Keratinocyte (primary cell): ENCODE results near the gene LZTS2. TPM values are rescaled to one million over a fixed set of nuclear protein-coding genes. Genes with fewer than 3 reads are reported as not detected.
A peak's percentile ranks its signal among the peaks of the same experiment; 100 is the strongest.

Experiments
- DNase-seq: peaks from one replicate; pipeline ENCODE4 v3.0.0-alpha.2; 2011; ENCODE audit warnings: low read depth, missing footprints, low spot score
- FAIRE-seq: peaks from 2 replicates; lab custom pipeline; 2011; peaks lifted over from hg19 to GRCh38; lab: Jason Lieb, UNC
- H2AFZ ChIP-seq: 2 replicates; pipeline ENCODE4 v1.6.0; 2012; ENCODE audit warnings: low read length, control low read depth, inconsistent platforms; ENCODE audit not compliant: control insufficient read depth
- H3K27ac ChIP-seq: 2 replicates; pipeline ENCODE4 v1.5.1; 2011; ENCODE audit warnings: low read length; ENCODE audit not compliant: control insufficient read depth, insufficient read depth
- H3K27me3 ChIP-seq: 3 replicates; pipeline ENCODE4 v1.6.0; 2011; ENCODE audit warnings: low read length; ENCODE audit not compliant: control insufficient read depth, insufficient read depth; ENCODE audit errors: extremely low read depth
- H3K36me3 ChIP-seq, 2 experiments: 2 replicates in 1 of 2; 3 replicates in 1 of 2; pipeline ENCODE4 v1.5.1; 2011; ENCODE audit warnings: low read length in 2 of 2, mild to moderate bottlenecking in 1 of 2; ENCODE audit not compliant: control insufficient read depth in 2 of 2, insufficient read depth in 2 of 2; ENCODE audit errors: extremely low read depth in 1 of 2
- H3K4me1 ChIP-seq: 3 replicates; pipeline ENCODE4 v1.5.1; 2011; ENCODE audit warnings: low read length; ENCODE audit not compliant: control insufficient read depth, insufficient read depth; ENCODE audit errors: extremely low read depth
- H3K4me2 ChIP-seq: 3 replicates; pipeline ENCODE4 v1.6.0; 2011; ENCODE audit warnings: low read depth, low read length; ENCODE audit not compliant: control insufficient read depth, insufficient read depth; ENCODE audit errors: extremely low read depth
- H3K4me3 ChIP-seq, 3 experiments: fragments of 200-600 bp in 1 of 3; sonication (generic) in 1 of 3; 2 replicates in 2 of 3; 3 replicates in 1 of 3; pipeline ENCODE4 v1.5.1; 2011 to 2016; ENCODE audit warnings: low read length in 3 of 3, mild to moderate bottlenecking in 3 of 3, control low read depth in 2 of 3, inconsistent platforms in 1 of 3, low read depth in 1 of 3, mixed read lengths in 1 of 3, mixed run types in 1 of 3, moderate library complexity in 1 of 3; ENCODE audit not compliant: control insufficient read depth in 2 of 3, insufficient read depth in 2 of 3; ENCODE audit errors: extremely low read depth in 1 of 3
- H3K79me2 ChIP-seq: 2 replicates; pipeline ENCODE4 v1.6.0; 2012; ENCODE audit warnings: low read length; ENCODE audit not compliant: control insufficient read depth, insufficient read depth
- H3K9ac ChIP-seq: 3 replicates; pipeline ENCODE4 v1.6.0; 2011; ENCODE audit warnings: low read length; ENCODE audit not compliant: control insufficient read depth, insufficient read depth; ENCODE audit errors: extremely low read depth
- H3K9me1 ChIP-seq: 3 replicates; pipeline ENCODE4 v1.6.0; 2011; ENCODE audit warnings: low read length; ENCODE audit not compliant: control insufficient read depth, insufficient read depth; ENCODE audit errors: extremely low read depth
- H3K9me3 ChIP-seq: 2 replicates; pipeline ENCODE4 v1.5.1; 2012; ENCODE audit warnings: low read depth, low read length; ENCODE audit not compliant: control insufficient read depth
- H4K20me1 ChIP-seq: 3 replicates; pipeline ENCODE4 v1.6.0; 2011; ENCODE audit warnings: low read length; ENCODE audit not compliant: control insufficient read depth, insufficient read depth; ENCODE audit errors: extremely low read depth
- EZH2 ChIP-seq: IDR thresholded peaks from one replicate; pipeline ENCODE4 v1.6.1; 2012; ENCODE audit warnings: inconsistent platforms, mild to moderate bottlenecking, low read length, moderate library complexity
- dilution Hi-C: fragments of 300-500 bp; cut with MboI; formaldehyde crosslinking; loops from one replicate; pipeline ENCODE4 v1.7.0; 2020; ENCODE audit warnings: low sequenced_read_pairs; ENCODE audit not compliant: extremely low pct_ligation_motif_present
- polyA plus RNA-seq, 5 experiments: library from polyadenylated mRNA; depleted of rRNA in 3 of 5; stranded (reverse) in 3 of 5; stranded (forward) in 1 of 5; unstranded in 1 of 5; fragments of >200 nt; gene quantifications; 1 replicate in 1 of 5; 2 replicates in 3 of 5; 3 replicates in 1 of 5; pipeline versions ENCODE4 v1.2.1 to v1.2.3, GENCODE V29; 2011 to 2012; ENCODE audit warnings: missing spikeins in 2 of 5, low read depth in 1 of 5, low replicate concordance in 1 of 5
- TF ChIP-seq, protein P1 (sequence below), 3 experiments: IDR thresholded peaks in 1 of 3; conservative IDR thresholded peaks in 1 of 3; optimal IDR thresholded peaks in 1 of 3; 2 replicates in 2 of 3; 3 replicates in 1 of 3; pipeline versions ENCODE3 to v1.5.1; 2011; ENCODE audit warnings: low read length in 3 of 3, mild to moderate bottlenecking in 3 of 3, moderate library complexity in 2 of 3, control low read depth in 1 of 3, inconsistent platforms in 1 of 3; ENCODE audit not compliant: insufficient read depth in 2 of 3; ENCODE audit errors: extremely low read depth in 1 of 3

Gene LZTS2
- polyA plus RNA-seq, 1 donor (not counting 4 experiments of a cell fraction or from before 2014, with no cell fraction given): 18.6 TPM

DNA sequence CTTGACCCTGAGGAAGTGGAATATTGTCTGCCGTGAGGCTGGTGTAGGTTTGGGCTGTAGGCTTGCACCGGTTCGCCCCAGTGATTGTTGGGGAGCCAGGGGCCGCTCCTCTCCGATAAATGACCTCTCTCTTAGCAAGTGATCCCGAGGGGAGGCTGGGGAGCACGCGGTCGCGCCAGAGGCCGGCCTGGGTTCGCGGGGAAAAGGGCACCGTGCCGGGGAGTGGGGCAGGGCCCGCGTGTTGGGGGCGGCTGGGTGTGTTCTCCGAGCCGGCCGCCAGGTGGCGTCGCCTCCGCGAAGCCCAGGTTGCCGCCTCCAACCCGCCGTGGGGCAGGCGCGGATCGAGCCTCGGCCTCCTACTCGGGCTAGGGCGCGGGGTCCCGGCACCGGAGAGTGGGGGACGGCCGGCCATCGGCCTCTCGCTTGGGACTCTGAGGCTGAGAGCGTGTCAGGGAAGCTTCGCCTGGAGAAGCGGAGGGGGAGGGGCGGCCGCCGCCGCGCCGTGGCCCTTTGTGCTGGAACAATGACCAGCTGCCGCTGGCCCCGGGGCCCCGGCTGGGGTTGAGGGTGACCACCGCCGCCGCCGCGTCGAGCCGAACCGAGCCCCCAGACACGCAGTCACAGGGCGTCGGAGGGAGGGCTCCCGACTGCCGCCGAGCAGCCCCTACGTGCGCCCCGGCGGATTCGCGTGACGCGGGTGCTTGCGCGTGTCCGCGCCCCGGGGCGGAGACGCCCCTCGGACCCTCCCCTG lies 442 bp upstream of the LZTS2 start:
- Histone ChIP-seq H3K4me3 (peak overlapping the region; percentile 76 to 90 (median 82)), H4K20me1 (no peaks in the 10 kb centered on the region), H2AFZ (peak overlapping the region; percentile 73), H3K27ac (peak overlapping the region; percentile 73), H3K4me2 (peak overlapping the region; percentile 93), H3K9me3 (no peaks in the 10 kb centered on the region), H3K4me1 (peaks cover 17% of the 10 kb centered on the region), H3K9me1 (no peaks in the 10 kb centered on the region), H3K27me3 (no peaks in the 10 kb centered on the region), H3K36me3 (peaks cover 9 to 14% of the 10 kb centered on the region in 2 experiments), H3K79me2 (peaks cover 26% of the 10 kb centered on the region), H3K9ac (peak overlapping the region; percentile 93)
- FAIRE-seq (no peak), DNase-seq (peak; percentile 33)
- TF ChIP-seq, protein P1, sequence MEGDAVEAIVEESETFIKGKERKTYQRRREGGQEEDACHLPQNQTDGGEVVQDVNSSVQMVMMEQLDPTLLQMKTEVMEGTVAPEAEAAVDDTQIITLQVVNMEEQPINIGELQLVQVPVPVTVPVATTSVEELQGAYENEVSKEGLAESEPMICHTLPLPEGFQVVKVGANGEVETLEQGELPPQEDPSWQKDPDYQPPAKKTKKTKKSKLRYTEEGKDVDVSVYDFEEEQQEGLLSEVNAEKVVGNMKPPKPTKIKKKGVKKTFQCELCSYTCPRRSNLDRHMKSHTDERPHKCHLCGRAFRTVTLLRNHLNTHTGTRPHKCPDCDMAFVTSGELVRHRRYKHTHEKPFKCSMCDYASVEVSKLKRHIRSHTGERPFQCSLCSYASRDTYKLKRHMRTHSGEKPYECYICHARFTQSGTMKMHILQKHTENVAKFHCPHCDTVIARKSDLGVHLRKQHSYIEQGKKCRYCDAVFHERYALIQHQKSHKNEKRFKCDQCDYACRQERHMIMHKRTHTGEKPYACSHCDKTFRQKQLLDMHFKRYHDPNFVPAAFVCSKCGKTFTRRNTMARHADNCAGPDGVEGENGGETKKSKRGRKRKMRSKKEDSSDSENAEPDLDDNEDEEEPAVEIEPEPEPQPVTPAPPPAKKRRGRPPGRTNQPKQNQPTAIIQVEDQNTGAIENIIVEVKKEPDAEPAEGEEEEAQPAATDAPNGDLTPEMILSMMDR (optimal IDR thresholded peaks at IDR 0.05 in 1 of 3, IDR thresholded peaks at IDR 0.05 in 1 of 3, conservative IDR thresholded peaks at IDR 0.05 in 1 of 3; ENCODE audit: extremely low read depth in 1 of 3, insufficient read depth in 2 of 3, low read length in 3 of 3): peak in 2 of 3 experiments; percentile 89 to 93
- no peak for TF ChIP-seq EZH2
- dilution Hi-C loops: no loop called here

DNA sequence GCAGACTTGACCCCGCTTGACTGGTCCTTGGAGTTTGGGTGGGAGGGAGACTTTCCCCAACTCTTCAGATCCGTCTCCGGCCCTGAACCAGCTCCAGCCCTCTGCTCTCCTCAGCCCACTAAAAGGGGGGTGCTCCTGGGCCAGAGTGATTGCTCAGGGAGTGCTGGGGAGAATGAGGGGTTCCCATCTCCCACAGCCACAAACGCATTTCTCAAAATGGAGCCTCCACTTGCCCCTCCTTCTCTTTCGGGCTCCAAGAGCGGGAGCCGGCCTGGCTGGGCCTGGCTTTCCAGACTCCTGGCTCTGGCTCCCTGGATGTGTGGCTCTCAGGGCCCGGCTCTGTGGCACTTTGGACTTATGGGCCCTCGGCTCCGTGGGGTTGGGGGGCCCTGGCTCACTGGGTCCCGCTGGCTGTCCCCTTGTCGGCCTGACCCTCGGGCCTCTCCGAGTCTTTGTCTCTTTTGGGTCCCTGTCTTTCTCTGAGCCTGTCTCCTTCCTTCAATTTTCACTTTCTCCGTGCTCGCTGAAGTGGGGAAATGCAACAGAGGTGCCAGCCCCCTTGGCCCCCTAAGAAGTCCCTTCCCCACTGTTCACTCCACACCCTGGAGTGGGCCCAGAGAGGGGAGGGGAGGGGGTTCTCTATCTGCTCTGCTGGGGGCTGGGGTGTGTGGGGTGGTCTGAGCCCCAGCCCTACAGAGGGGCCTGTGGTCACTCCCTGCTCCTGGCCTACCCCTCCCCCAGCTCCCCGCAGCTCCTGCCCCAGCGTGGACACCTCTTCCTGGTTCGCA lies 713 bp downstream of the LZTS2 start:
- H4K20me1 ChIP-seq: no peaks in the 10 kb centered on the region
- DNase-seq: no peak
- H3K79me2 ChIP-seq: peaks cover 26% of the 10 kb centered on the region
- no peak for TF ChIP-seq EZH2
- TF ChIP-seq, protein P1 (optimal IDR thresholded peaks at IDR 0.05 in 1 of 3, IDR thresholded peaks at IDR 0.05 in 1 of 3, conservative IDR thresholded peaks at IDR 0.05 in 1 of 3; ENCODE audit: extremely low read depth in 1 of 3, insufficient read depth in 2 of 3, low read length in 3 of 3): no peak
- H3K9me1 ChIP-seq: no peaks in the 10 kb centered on the region
- H3K4me3 ChIP-seq: peak overlapping the region; percentile 82 to 90 (median 87)
- no peaks in the 10 kb centered on the region for H3K27me3 ChIP-seq
- peaks cover 4 to 15% of the 10 kb centered on the region in 2 experiments for H3K36me3 ChIP-seq
- H3K4me2 ChIP-seq: peak overlapping the region; percentile 94
- peak overlapping the region; percentile 93 for H3K9ac ChIP-seq
- peaks cover 17% of the 10 kb centered on the region for H3K4me1 ChIP-seq
- no peaks in the 10 kb centered on the region for H3K9me3 ChIP-seq
- no peak for FAIRE-seq
- H2AFZ ChIP-seq: peak overlapping the region; percentile 76
- dilution Hi-C loops: no loop called here
- peak overlapping the region; percentile 85 for H3K27ac ChIP-seq
